ENCODE measurements around the gene ACP7.

DNA sequence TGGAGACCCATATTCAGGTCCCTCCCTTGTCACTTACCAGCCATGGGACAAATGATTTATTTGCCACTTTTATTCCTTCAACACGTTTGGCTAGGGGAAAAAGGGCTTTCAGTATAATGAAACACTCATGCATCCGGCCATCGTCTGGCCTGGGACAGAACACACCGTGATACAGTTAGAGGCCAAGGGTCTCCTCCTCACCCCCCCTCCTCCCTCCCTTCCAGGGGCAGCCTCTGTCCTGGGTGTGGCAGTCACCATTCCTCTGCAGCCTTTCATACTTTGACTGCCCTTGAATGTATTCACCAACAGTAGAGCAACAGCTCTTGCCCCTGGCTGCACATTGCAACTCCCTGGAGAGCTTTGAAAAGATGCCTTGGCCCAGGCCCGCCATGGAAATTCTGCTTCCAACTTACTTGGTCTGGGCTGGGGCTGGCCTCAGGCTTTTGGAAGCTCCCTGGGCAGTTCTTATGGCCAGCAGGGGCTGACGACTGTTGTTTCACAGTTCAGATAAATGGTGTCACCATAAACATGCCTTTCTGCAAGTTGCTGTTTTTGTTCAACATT lies 44.4 kb downstream of the ACP7 start:
- TF ChIP-seq, protein P1, sequence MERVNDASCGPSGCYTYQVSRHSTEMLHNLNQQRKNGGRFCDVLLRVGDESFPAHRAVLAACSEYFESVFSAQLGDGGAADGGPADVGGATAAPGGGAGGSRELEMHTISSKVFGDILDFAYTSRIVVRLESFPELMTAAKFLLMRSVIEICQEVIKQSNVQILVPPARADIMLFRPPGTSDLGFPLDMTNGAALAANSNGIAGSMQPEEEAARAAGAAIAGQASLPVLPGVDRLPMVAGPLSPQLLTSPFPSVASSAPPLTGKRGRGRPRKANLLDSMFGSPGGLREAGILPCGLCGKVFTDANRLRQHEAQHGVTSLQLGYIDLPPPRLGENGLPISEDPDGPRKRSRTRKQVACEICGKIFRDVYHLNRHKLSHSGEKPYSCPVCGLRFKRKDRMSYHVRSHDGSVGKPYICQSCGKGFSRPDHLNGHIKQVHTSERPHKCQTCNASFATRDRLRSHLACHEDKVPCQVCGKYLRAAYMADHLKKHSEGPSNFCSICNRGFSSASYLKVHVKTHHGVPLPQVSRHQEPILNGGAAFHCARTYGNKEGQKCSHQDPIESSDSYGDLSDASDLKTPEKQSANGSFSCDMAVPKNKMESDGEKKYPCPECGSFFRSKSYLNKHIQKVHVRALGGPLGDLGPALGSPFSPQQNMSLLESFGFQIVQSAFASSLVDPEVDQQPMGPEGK (CRISPR knock-in tag; IDR thresholded peaks at IDR 0.05; ENCODE audit: borderline replicate concordance): no peak
- TF ChIP-seq RARB (CRISPR knock-in tag; IDR thresholded peaks at IDR 0.05): no peak
- TF ChIP-seq ARNTL (CRISPR knock-in tag; IDR thresholded peaks at IDR 0.05; ENCODE audit: borderline replicate concordance, low read depth): no peak
- no peak for TF ChIP-seq ZC3H10 (CRISPR knock-in tag; IDR thresholded peaks at IDR 0.05)
- no peak for TF ChIP-seq PPARA (CRISPR knock-in tag; IDR thresholded peaks at IDR 0.05; ENCODE audit: borderline replicate concordance)
- no peak for TF ChIP-seq OSR1 (CRISPR knock-in tag; IDR thresholded peaks at IDR 0.05)
- TF ChIP-seq ZFP3 (CRISPR knock-in tag; IDR thresholded peaks at IDR 0.05): no peak
- no peak for TF ChIP-seq SNAI2 (CRISPR knock-in tag; IDR thresholded peaks at IDR 0.05)
- no peak for TF ChIP-seq ZNF8 (CRISPR knock-in tag; IDR thresholded peaks at IDR 0.05)
- no peak for TF ChIP-seq ISL1 (CRISPR knock-in tag; IDR thresholded peaks at IDR 0.05)
- no peak for TF ChIP-seq ZNF565 (CRISPR knock-in tag; conservative IDR thresholded peaks at IDR 0.05; ENCODE audit: low read depth)
- TF ChIP-seq ZFP30 (CRISPR knock-in tag; IDR thresholded peaks at IDR 0.05): no peak
- no peak for TF ChIP-seq ZNF70 (CRISPR knock-in tag; IDR thresholded peaks at IDR 0.05)
